Kidney (tissue), 14 donors: ENCODE results near the gene EDN1. TPM values are rescaled to one million over a fixed set of nuclear protein-coding genes. Genes with fewer than 3 reads are reported as not detected.

Experiments
- DNase-seq, 5 donors: peaks; one replicate each; pipeline ENCODE4 v3.0.0-alpha.2; 2013 to 2020
- FAIRE-seq: peaks from 2 replicates; lab custom pipeline; 2012; peaks lifted over from hg19 to GRCh38; lab: Jason Lieb, UNC
- H3K27ac ChIP-seq, 2 donors: one replicate each; pipeline ENCODE4 v1.7.0; 2013; ENCODE audit warnings: low read depth in 2 of 2, low read length in 2 of 2, inconsistent platforms in 1 of 2
- H3K27me3 ChIP-seq: one replicate; pipeline ENCODE4 v1.7.1; 2013; ENCODE audit warnings: low read length, inconsistent platforms; ENCODE audit not compliant: control insufficient read depth, insufficient read depth
- H3K36me3 ChIP-seq, 3 donors: one replicate each; pipeline versions ENCODE4 v1.7.0 to v1.7.1; 2013; ENCODE audit warnings: low read length in 3 of 3, control low read depth in 1 of 3, inconsistent platforms in 1 of 3; ENCODE audit not compliant: insufficient read depth in 3 of 3, control insufficient read depth in 2 of 3
- H3K4me1 ChIP-seq, 3 donors: one replicate each; pipeline versions ENCODE4 v1.7.0 to v1.7.1; 2013; ENCODE audit warnings: low read length in 3 of 3, inconsistent platforms in 1 of 3, low read depth in 1 of 3; ENCODE audit not compliant: control insufficient read depth in 2 of 3, insufficient read depth in 2 of 3
- H3K4me3 ChIP-seq, 3 donors: one replicate each; pipeline versions ENCODE4 v1.7.0 to v1.8.1; 2013; ENCODE audit warnings: low read length in 3 of 3, control low read depth in 1 of 3, inconsistent platforms in 1 of 3
- H3K9ac ChIP-seq, 3 donors: one replicate each; pipeline versions ENCODE4 v1.7.0 to v1.7.1; 2013; ENCODE audit warnings: low read length in 3 of 3, control low read depth in 1 of 3, inconsistent platforms in 1 of 3
- H3K9me3 ChIP-seq, 3 donors: one replicate each; pipeline versions ENCODE4 v1.7.0 to v1.7.1; 2013; ENCODE audit warnings: low read length in 3 of 3, control low read depth in 1 of 3, inconsistent platforms in 1 of 3; ENCODE audit not compliant: control insufficient read depth in 2 of 3, insufficient read depth in 1 of 3
- intact Hi-C: fragments of 100-400 bp; cut with DNase I; formaldehyde crosslinking; loops from one replicate; pipeline ENCODE4 v1.11.1; 2022
- polyA plus RNA-seq: library from polyadenylated mRNA; stranded (reverse); fragments of 350-450 nt; fragmentation: Illumina TruSeq; extraction: RNeasy Lipid Tissue Mini Kit (QIAGEN cat#74804); gene quantifications from one replicate; pipeline ENCODE4 v1.2.3, GENCODE V29; 2014; ENCODE audit warnings: low read depth, low replicate concordance; ENCODE audit not compliant: insufficient read depth
- total RNA-seq: library from RNA; stranded (reverse); fragmentation: NEBNext Ultra II Directional; extraction: Animal tissue kit (Norgen Biotek cat#: 25700); gene quantifications from one replicate; pipeline ENCODE4 v1.2.1, GENCODE V29; 2021
- TF ChIP-seq, protein P1 (sequence below): IDR thresholded peaks from 3 replicates; pipeline ENCODE4 v1.5.1; 2012; ENCODE audit warnings: mild to moderate bottlenecking, moderate library complexity, borderline replicate concordance; ENCODE audit not compliant: insufficient read depth; ENCODE audit errors: extremely low read depth
- donor health status: control.
- donor health status: control.
- donor health status: control.
- donor health status: control.
- donor health status: control.
- donor health status: DM: yes; HTN: yes; CAD: no.
- donor health status: Normal renal cell carcinoma (clear cell type).

EDN1 gene
- total and polyA plus RNA-seq, 2 donors from 2014 or later: 3.4 to 16.6 TPM

DNA sequence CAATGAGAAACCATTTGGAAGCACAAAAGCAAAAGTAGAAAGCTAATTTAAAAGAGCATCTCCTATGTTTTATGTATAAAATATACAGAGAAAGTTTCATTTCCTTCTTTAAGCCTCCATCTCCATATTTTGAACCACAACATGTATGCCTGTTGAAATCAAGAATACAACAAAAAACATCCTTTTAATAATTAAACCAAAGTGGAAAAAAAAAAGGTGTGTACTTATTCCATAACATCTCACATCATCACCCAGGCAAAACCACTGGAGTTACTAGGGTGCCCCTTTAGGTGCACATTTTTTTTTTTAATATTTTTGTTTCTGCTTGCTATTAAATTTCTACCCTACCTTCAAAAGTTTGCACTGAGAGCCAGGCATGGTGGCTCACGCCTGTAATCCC, 43.0 kb downstream of the EDN1 start:
- Histone ChIP-seq H3K4me3 (no peak overlapping the region), H3K27me3 (no peaks in the 10 kb centered on the region), H3K9me3 (no peaks in the 10 kb centered on the region), H3K4me1 (peaks cover 0 to 14% (median 2%) of the 10 kb centered on the region in 3 donors), H3K27ac (no peak overlapping the region), H3K36me3 (no peaks in the 10 kb centered on the region), H3K9ac (no peak overlapping the region)
- intact Hi-C loops: no loop called here
- DNase-seq (no peak), FAIRE-seq (no peak)
- TF ChIP-seq, protein P1, sequence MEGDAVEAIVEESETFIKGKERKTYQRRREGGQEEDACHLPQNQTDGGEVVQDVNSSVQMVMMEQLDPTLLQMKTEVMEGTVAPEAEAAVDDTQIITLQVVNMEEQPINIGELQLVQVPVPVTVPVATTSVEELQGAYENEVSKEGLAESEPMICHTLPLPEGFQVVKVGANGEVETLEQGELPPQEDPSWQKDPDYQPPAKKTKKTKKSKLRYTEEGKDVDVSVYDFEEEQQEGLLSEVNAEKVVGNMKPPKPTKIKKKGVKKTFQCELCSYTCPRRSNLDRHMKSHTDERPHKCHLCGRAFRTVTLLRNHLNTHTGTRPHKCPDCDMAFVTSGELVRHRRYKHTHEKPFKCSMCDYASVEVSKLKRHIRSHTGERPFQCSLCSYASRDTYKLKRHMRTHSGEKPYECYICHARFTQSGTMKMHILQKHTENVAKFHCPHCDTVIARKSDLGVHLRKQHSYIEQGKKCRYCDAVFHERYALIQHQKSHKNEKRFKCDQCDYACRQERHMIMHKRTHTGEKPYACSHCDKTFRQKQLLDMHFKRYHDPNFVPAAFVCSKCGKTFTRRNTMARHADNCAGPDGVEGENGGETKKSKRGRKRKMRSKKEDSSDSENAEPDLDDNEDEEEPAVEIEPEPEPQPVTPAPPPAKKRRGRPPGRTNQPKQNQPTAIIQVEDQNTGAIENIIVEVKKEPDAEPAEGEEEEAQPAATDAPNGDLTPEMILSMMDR: no peak

DNA sequence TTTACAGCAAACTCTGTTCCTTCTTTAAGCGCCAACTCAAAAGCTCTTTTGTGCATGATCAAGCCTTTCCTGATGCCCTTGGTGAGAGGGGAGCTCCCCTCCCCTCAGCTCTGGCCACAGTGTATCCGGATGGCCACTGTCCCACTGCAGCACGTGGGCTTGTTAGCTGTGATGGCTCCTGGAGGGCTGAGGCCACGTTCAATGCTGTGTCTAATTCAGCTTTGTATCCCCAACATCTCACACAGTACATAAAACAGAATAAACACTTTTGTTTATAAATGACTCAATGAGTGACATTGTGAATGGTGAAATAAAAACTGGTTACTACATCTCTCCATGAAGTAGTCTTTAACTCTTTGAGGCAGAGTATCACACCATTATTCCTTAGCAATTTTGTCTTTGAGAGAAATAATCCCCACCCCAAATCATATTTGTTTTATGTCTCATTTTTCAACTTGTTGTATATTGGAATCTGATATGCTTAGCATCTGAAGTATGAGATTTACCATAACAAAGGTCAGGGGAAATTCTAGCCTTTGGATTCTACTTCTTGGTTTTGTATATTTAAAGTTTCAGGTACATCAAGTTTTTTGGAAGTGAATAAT, 44.5 kb downstream of the EDN1 start:
- FAIRE-seq (no peak), DNase-seq (no peak)
- intact Hi-C loops: no loop called here
- no peaks in the 10 kb centered on the region for H3K9me3 ChIP-seq
- H3K4me3 ChIP-seq: no peak overlapping the region
- TF ChIP-seq, protein P1: no peak
- peaks cover 0 to 14% (median 2%) of the 10 kb centered on the region in 3 donors for H3K4me1 ChIP-seq
- H3K27ac ChIP-seq: no peak overlapping the region
- H3K36me3 ChIP-seq: no peaks in the 10 kb centered on the region
- no peaks in the 10 kb centered on the region for H3K27me3 ChIP-seq
- no peak overlapping the region for H3K9ac ChIP-seq

DNA sequence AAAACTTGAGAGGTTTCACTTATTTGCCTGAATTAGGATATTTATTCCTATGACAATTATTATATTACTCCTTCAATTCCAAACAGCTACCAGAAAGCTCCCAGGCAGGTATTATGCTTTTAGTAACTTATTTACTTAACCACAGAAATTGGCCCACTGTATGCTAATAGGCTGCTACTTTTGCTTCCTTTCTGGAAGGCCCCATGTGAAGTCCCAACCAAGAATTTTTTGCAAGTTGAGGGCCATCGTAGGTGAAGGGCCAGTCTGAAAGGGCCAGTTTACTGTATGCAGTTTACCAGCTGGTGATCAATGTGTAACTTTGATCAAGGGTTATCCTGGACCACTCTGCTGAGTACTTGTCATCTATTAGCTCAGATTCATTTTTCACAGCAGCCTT, 45.0 kb downstream of the EDN1 start:
- H3K4me1 ChIP-seq: peaks cover 0 to 14% (median 2%) of the 10 kb centered on the region in 3 donors
- FAIRE-seq: no peak

More for the DNA sequence above, 45.0 kb downstream of the EDN1 start:
- intact Hi-C loops: no loop called here
- Histone ChIP-seq H3K27me3 (no peaks in the 10 kb centered on the region), H3K9me3 (no peaks in the 10 kb centered on the region), H3K9ac (no peak overlapping the region), H3K4me3 (no peak overlapping the region), H3K36me3 (no peaks in the 10 kb centered on the region), H3K27ac (no peak overlapping the region)
- no peak for DNase-seq
- TF ChIP-seq, protein P1: no peak
